ENCODE measurements around the gene CCNT2. TPM values are rescaled to one million over a fixed set of nuclear protein-coding genes. Genes with fewer than 3 reads are reported as not detected.
A peak's percentile ranks its signal among the peaks of the same experiment; 100 is the strongest.
"Not testable (repeated sequence)": the region's sequence is repeated elsewhere in the genome, so short reads cannot be mapped to it uniquely, and the experiment has no call there.

The CCNT2 gene
- 10.1 and 10.8 TPM in 2 replicates for total RNA-seq (2014; rRNA removed; shearing (Covaris generic))

GRCh38 chr2:134918526-134919340 is at the start of gene CCNT2:
Gene CCNT2 (plus strand): TSS chr2:134918822. CDS start chr2:134918855, 33 bp downstream.
- peak; percentile 99 for DNase-seq (ENCODE audit: low spot score)

GRCh38 chr2:134869946-134870736 is 48.5 kb upstream of the CCNT2 start:
- no peak for DNase-seq (ENCODE audit: low spot score)

- no peak for DNase-seq (ENCODE audit: low spot score)
These were observed 45.5 kb upstream of the CCNT2 start for GRCh38 chr2:134873152-134873551.

GRCh38 chr2:134875309-134875708 is 43.3 kb upstream of the CCNT2 start:
- no peak for DNase-seq (ENCODE audit: low spot score)

GRCh38 chr2:134882773-134883172 is 35.8 kb upstream of the CCNT2 start:
- no peak for DNase-seq (ENCODE audit: low spot score)

GRCh38 chr2:134883552-134884293 is 34.9 kb upstream of the CCNT2 start:
- DNase-seq (ENCODE audit: low spot score): no peak

- DNase-seq (ENCODE audit: low spot score): no peak
These were observed 34.2 kb upstream of the CCNT2 start for GRCh38 chr2:134884435-134884834.

- DNase-seq (ENCODE audit: low spot score): no peak
These were observed 26.2 kb upstream of the CCNT2 start for GRCh38 chr2:134892282-134893035.

- no peak for DNase-seq (ENCODE audit: low spot score)
These were observed 20.7 kb upstream of the CCNT2 start for GRCh38 chr2:134897932-134898331.

- DNase-seq (ENCODE audit: low spot score): no peak
These were observed 19.4 kb upstream of the CCNT2 start for GRCh38 chr2:134899204-134899603.

GRCh38 chr2:134900151-134900550 is 18.5 kb upstream of the CCNT2 start:
- no peak for DNase-seq (ENCODE audit: low spot score)

GRCh38 chr2:134903701-134904100 is 14.9 kb upstream of the CCNT2 start:
- DNase-seq (ENCODE audit: low spot score): not testable (repeated sequence)

- DNase-seq (ENCODE audit: low spot score): no peak
These were observed 13.5 kb upstream of the CCNT2 start for GRCh38 chr2:134905168-134905567.

GRCh38 chr2:134906726-134907125 is 11.9 kb upstream of the CCNT2 start:
- no peak for DNase-seq (ENCODE audit: low spot score)

GRCh38 chr2:134907441-134908116 is 11.0 kb upstream of the CCNT2 start:
- DNase-seq (ENCODE audit: low spot score): not testable (repeated sequence)

GRCh38 chr2:134910763-134911399 is 7.7 kb upstream of the CCNT2 start:
- DNase-seq (ENCODE audit: low spot score): no peak

GRCh38 chr2:134911400-134911785 is 7.2 kb upstream of the CCNT2 start:
- DNase-seq (ENCODE audit: low spot score): no peak

- DNase-seq (ENCODE audit: low spot score): no peak
These were observed 6.3 kb upstream of the CCNT2 start for GRCh38 chr2:134912361-134912760.

GRCh38 chr2:134917360-134917865 is 1.2 kb upstream of the CCNT2 start:
- no peak for DNase-seq (ENCODE audit: low spot score)

GRCh38 chr2:134917888-134918525 is 615 bp upstream of the CCNT2 start:
- peak; percentile 90 for DNase-seq (ENCODE audit: low spot score)

Measured in H4 (cell line).